Tibial nerve (tissue), 4 donors: Measurements from ENCODE around the gene NYAP2.

ENCODE experiments used
- CTCF ChIP-seq, 5 experiments: fragments of 200-600 bp in 3 of 5; fragments of 450-650 bp in 2 of 5; sonication (generic) in 3 of 5; IDR thresholded peaks; one replicate each; pipeline ENCODE4 v1.5.1; 2016 to 2019; ENCODE audit warnings: antibody characterized with exemption in 5 of 5, mild to moderate bottlenecking in 3 of 5, moderate library complexity in 2 of 5
- EP300 ChIP-seq, 2 donors: sonication (generic); formaldehyde crosslinking; IDR thresholded peaks; one replicate each; pipeline ENCODE4 v1.6.1; 2017; ENCODE audit warnings: antibody characterized with exemption in 2 of 2, mild to moderate bottlenecking in 1 of 2
- POLR2A ChIP-seq, 2 donors: fragments of 450-650 bp; IDR thresholded peaks; one replicate each; pipeline ENCODE4 v1.6.1; 2017; ENCODE audit warnings: antibody characterized with exemption in 2 of 2, mild to moderate bottlenecking in 2 of 2, moderate library complexity in 2 of 2

- no peak for TF ChIP-seq CTCF (IDR thresholded peaks at IDR 0.05)
- TF ChIP-seq POLR2A (IDR thresholded peaks at IDR 0.05), result no peak
- no peak for TF ChIP-seq EP300 (IDR thresholded peaks at IDR 0.05)
These were observed 16.3 kb downstream of the NYAP2 start for GRCh38 chr2:225415792-225416191.
